CD4-positive, alpha-beta T cell (primary cell): Measurements from ENCODE around the gene TBC1D2. TPM values are rescaled to one million over a fixed set of nuclear protein-coding genes. Genes with fewer than 3 reads are reported as not detected.

Experiments
- ATAC-seq: fragments of 200-7000 bp; cut with Tn5 transposase; one replicate; pipeline ENCODE4 v1.10.0; 2022; ENCODE audit warnings: mild to moderate bottlenecking; ENCODE audit not compliant: poor library complexity
- CTCF ChIA-PET: fragments of 350-600 bp; sonication (Branson Sonifier 250); formaldehyde crosslinking; loops from one replicate; lab custom pipeline; 2021; ENCODE audit warnings: antibody characterized with exemption, inconsistent platforms; lab: Charles Lee
- POLR2A ChIA-PET: fragments of 350-600 bp; sonication (Branson Sonifier 250); formaldehyde crosslinking; loops from one replicate; lab custom pipeline; 2021; ENCODE audit warnings: antibody characterized with exemption, inconsistent platforms; lab: Charles Lee
- DNase-seq, 14 experiments: peaks; one replicate each; pipeline ENCODE4 v3.0.0-alpha.2; 2013 to 2020; ENCODE audit warnings: mixed read lengths in 2 of 14
- H3K27ac ChIP-seq, 2 donors: one replicate each; pipeline versions ENCODE4 v1.5.1 to v1.7.0; 2013; ENCODE audit warnings: low read length in 2 of 2, low read depth in 1 of 2, mild to moderate bottlenecking in 1 of 2
- H3K27me3 ChIP-seq, 2 experiments: 1 replicate in 1 of 2; 2 replicates in 1 of 2; pipeline versions ENCODE4 v1.6.1 to v1.7.0; 2013; ENCODE audit warnings: low read length in 2 of 2, control low read depth in 1 of 2, mild to moderate bottlenecking in 1 of 2, moderate library complexity in 1 of 2; ENCODE audit not compliant: insufficient read depth in 2 of 2, control insufficient read depth in 1 of 2
- H3K36me3 ChIP-seq: one replicate; pipeline ENCODE4 v1.6.1; 2013; ENCODE audit warnings: low read length, control low read depth; ENCODE audit not compliant: insufficient read depth
- H3K4me1 ChIP-seq: one replicate; pipeline ENCODE4 v1.6.1; 2013; ENCODE audit warnings: low read length, control low read depth; ENCODE audit not compliant: insufficient read depth
- H3K4me3 ChIP-seq: one replicate; pipeline ENCODE4 v1.5.1; 2013; ENCODE audit warnings: mild to moderate bottlenecking, low read length, moderate library complexity
- H3K9me3 ChIP-seq, 2 experiments: 1 replicate in 1 of 2; 2 replicates in 1 of 2; pipeline versions ENCODE4 v1.6.1 to v1.7.0; 2013; ENCODE audit warnings: low read length in 2 of 2, mild to moderate bottlenecking in 2 of 2, control low read depth in 1 of 2, moderate library complexity in 1 of 2; ENCODE audit not compliant: control insufficient read depth in 1 of 2, insufficient read depth in 1 of 2
- H3K27ac Mint-ChIP-seq: one replicate; pipeline ENCODE4 v1.8.0; 2020; ENCODE audit warnings: mixed read lengths
- H3K27me3 Mint-ChIP-seq: one replicate; pipeline ENCODE4 v1.8.0; 2021; ENCODE audit warnings: mixed read lengths
- H3K36me3 Mint-ChIP-seq: one replicate; pipeline ENCODE4 v1.8.0; 2021; ENCODE audit warnings: low read depth, mixed read lengths
- H3K4me1 Mint-ChIP-seq: one replicate; pipeline ENCODE4 v1.8.0; 2021; ENCODE audit warnings: low read depth, mixed read lengths
- H3K4me3 Mint-ChIP-seq: one replicate; pipeline ENCODE4 v1.8.0; 2020; ENCODE audit warnings: mild to moderate bottlenecking, mixed read lengths
- H3K9me3 Mint-ChIP-seq: one replicate; pipeline ENCODE4 v1.8.0; 2020; ENCODE audit warnings: mixed read lengths
- intact Hi-C, 2 experiments: fragments of 100-400 bp; cut with DNase I in 1 of 2; cut with micrococcal nuclease in 1 of 2; formaldehyde crosslinking; loops; one replicate each; pipeline versions ENCODE4 v1.15.1 to v1.9.0; 2023 to 2025; cut with DNase I, micrococcal nuclease
- microRNA-seq: library from miRNA; unstranded; fragments of <30 nt; microRNA quantifications from one replicate; pipeline ENCODE4 v1.2.0, GENCODE V29; 2021; ENCODE audit warnings: borderline microRNAs expressed, borderline replicate concordance
- total RNA-seq, 174 experiments: library from RNA in 2 of 174; stranded (reverse) in 2 of 174; gene quantifications; one replicate each; pipeline ENCODE4 v1.2.3 and lab custom pipeline; 2021 to 2026
- TF ChIP-seq, protein P1 (sequence below): fragments of 200-600 bp; IDR thresholded peaks from one replicate; pipeline ENCODE4 v1.8.0; 2022; ENCODE audit warnings: antibody characterized with exemption, mild to moderate bottlenecking

TBC1D2 gene
- total RNA-seq, 2 experiments from 2014 or later = 2.9 to 4.0 TPM

DNA sequence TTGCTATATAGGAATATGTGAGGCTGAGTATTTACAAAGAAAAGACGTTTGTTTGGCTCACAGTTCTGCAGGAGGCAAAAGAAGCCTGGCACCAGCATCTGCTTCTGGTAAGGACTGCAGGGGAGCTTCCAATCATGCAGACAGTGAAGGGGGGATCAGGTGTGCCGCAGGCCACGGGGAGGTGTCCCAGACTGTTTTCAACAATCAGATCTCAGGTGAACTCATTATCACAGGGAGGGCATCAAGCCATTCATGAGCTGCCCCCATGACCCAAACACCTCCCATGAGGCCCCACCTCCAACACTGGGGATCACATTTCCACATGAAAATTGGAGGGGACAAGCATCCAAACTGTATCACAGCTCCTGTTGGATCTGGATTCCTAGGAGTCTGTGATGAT is 106.0 kb downstream of the TBC1D2 start:
- no peak overlapping the region for H3K27ac ChIP-seq
- ChIA-PET CTCF (interaction anchor here (1.1 kb wide), 1 partner anchor 31 kb away, joined by 3 read pairs; no protein-coding TSS in a partner anchor), POLR2A (interaction anchor here (1.0 kb wide), 1 partner anchor 35 kb away, joined by 3 read pairs; no protein-coding TSS in a partner anchor)
- no peaks in the 10 kb centered on the region for H3K9me3 ChIP-seq
- TF ChIP-seq, protein P1, sequence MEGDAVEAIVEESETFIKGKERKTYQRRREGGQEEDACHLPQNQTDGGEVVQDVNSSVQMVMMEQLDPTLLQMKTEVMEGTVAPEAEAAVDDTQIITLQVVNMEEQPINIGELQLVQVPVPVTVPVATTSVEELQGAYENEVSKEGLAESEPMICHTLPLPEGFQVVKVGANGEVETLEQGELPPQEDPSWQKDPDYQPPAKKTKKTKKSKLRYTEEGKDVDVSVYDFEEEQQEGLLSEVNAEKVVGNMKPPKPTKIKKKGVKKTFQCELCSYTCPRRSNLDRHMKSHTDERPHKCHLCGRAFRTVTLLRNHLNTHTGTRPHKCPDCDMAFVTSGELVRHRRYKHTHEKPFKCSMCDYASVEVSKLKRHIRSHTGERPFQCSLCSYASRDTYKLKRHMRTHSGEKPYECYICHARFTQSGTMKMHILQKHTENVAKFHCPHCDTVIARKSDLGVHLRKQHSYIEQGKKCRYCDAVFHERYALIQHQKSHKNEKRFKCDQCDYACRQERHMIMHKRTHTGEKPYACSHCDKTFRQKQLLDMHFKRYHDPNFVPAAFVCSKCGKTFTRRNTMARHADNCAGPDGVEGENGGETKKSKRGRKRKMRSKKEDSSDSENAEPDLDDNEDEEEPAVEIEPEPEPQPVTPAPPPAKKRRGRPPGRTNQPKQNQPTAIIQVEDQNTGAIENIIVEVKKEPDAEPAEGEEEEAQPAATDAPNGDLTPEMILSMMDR = no peak
- Mint-ChIP-seq H3K27ac (no peak overlapping the region), H3K36me3 (peaks cover 35% of the 10 kb centered on the region), H3K4me3 (no peak overlapping the region), H3K9me3 (no peaks in the 10 kb centered on the region), H3K27me3 (no peaks in the 10 kb centered on the region), H3K4me1 (peaks cover 5% of the 10 kb centered on the region)
- intact Hi-C loops = no loop called here
- DNase-seq = no peak
- no peak for ATAC-seq
- no peak overlapping the region for H3K4me3 ChIP-seq
- H3K27me3 ChIP-seq = no peaks in the 10 kb centered on the region
- peaks cover 7% of the 10 kb centered on the region for H3K36me3 ChIP-seq
- peaks cover 3% of the 10 kb centered on the region for H3K4me1 ChIP-seq

Small RNAs within 50 kb of the gene (microRNA-seq; reads per million reads assigned to microRNA genes)
- gene MIR6854 = not detected

Other genes starting within 250 kb of the TBC1D2 start
- 10 to 100 TPM; 70.5 to 74.0 TPM for gene NANS, start 198.9 kb downstream of the TBC1D2 start, total RNA-seq
- 10 to 100 TPM; 23.5 to 23.6 TPM for gene TRIM14, start 136.4 kb downstream of the TBC1D2 start, total RNA-seq
- 1 to 10 TPM; 6.8 to 8.5 TPM for gene CORO2A, start 63.0 kb downstream of the TBC1D2 start, total RNA-seq